ENCODE data around the gene TNMD. TPM values are rescaled to one million over a fixed set of nuclear protein-coding genes. Genes with fewer than 3 reads are reported as not detected.

TNMD gene
- total RNA-seq, 1 experiment from 2014 or later: not detected

DNA sequence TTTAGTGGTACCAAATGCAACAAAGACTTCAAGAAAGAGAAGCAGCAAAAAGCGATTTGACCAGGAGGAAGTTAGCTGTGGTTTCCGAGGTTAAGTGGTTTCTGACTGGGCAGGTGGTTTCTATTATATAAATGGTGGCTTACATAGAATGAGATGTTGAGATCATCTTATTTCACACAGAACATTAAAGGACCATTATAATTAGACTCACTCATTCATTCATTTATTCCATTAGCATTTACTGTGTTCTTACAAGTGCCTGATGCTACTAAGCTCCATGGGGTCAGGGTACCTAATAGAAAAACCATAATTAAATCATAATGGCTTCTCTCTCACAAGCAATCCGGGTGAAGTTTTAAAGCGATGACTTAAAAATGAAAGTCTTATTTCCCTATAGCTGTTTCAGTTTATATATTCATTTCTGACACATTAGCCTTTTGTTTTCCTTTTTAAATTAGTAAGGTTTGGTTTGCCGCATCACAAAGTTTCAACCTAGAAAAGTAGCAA is 41.3 kb downstream of the TNMD start:
- Histone ChIP-seq H3K9me3 (ENCODE audit: control insufficient read depth, insufficient read depth, low read depth, low read length) (no peaks in the 10 kb centered on the region), H3K4me3 (ENCODE audit: low read depth in 2 of 2, low read length in 2 of 2) (no peak overlapping the region), H3K27me3 (ENCODE audit: control insufficient read depth, insufficient read depth, low read length) (no peaks in the 10 kb centered on the region), H3K27ac (ENCODE audit: low read length) (no peak overlapping the region), H3K4me1 (ENCODE audit: control insufficient read depth, insufficient read depth, low read length) (no peaks in the 10 kb centered on the region), H3K36me3 (ENCODE audit: control insufficient read depth, insufficient read depth, low read length) (no peaks in the 10 kb centered on the region)
- DNase-seq (ENCODE audit: low read depth, low spot score) (no peak), ATAC-seq (no peak)
- intact Hi-C loops (cut with micrococcal nuclease; ENCODE audit: unreplicated experiment): no loop called here
- no TSS peak for BruUV-seq (replicated peaks)
- in situ Hi-C loops (cut with HindIII; ENCODE audit: low pct_unique_long_range_greater_than_20kb, low sequenced_read_pairs): no loop called here
- no peak for TF ChIP-seq POLR2AphosphoS5 (IDR thresholded peaks at IDR 0.05; ENCODE audit: low read depth, low read length)
- TF ChIP-seq SIN3A (IDR thresholded peaks at IDR 0.05; ENCODE audit: borderline replicate concordance, insufficient read depth, low read depth, low read length): no peak
- TF ChIP-seq TCF7L2 (IDR thresholded peaks at IDR 0.05; ENCODE audit: low read depth, low read length): no peak
- TF ChIP-seq, protein P1, sequence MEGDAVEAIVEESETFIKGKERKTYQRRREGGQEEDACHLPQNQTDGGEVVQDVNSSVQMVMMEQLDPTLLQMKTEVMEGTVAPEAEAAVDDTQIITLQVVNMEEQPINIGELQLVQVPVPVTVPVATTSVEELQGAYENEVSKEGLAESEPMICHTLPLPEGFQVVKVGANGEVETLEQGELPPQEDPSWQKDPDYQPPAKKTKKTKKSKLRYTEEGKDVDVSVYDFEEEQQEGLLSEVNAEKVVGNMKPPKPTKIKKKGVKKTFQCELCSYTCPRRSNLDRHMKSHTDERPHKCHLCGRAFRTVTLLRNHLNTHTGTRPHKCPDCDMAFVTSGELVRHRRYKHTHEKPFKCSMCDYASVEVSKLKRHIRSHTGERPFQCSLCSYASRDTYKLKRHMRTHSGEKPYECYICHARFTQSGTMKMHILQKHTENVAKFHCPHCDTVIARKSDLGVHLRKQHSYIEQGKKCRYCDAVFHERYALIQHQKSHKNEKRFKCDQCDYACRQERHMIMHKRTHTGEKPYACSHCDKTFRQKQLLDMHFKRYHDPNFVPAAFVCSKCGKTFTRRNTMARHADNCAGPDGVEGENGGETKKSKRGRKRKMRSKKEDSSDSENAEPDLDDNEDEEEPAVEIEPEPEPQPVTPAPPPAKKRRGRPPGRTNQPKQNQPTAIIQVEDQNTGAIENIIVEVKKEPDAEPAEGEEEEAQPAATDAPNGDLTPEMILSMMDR (IDR thresholded peaks at IDR 0.05): no peak
- TF ChIP-seq, protein P2, sequence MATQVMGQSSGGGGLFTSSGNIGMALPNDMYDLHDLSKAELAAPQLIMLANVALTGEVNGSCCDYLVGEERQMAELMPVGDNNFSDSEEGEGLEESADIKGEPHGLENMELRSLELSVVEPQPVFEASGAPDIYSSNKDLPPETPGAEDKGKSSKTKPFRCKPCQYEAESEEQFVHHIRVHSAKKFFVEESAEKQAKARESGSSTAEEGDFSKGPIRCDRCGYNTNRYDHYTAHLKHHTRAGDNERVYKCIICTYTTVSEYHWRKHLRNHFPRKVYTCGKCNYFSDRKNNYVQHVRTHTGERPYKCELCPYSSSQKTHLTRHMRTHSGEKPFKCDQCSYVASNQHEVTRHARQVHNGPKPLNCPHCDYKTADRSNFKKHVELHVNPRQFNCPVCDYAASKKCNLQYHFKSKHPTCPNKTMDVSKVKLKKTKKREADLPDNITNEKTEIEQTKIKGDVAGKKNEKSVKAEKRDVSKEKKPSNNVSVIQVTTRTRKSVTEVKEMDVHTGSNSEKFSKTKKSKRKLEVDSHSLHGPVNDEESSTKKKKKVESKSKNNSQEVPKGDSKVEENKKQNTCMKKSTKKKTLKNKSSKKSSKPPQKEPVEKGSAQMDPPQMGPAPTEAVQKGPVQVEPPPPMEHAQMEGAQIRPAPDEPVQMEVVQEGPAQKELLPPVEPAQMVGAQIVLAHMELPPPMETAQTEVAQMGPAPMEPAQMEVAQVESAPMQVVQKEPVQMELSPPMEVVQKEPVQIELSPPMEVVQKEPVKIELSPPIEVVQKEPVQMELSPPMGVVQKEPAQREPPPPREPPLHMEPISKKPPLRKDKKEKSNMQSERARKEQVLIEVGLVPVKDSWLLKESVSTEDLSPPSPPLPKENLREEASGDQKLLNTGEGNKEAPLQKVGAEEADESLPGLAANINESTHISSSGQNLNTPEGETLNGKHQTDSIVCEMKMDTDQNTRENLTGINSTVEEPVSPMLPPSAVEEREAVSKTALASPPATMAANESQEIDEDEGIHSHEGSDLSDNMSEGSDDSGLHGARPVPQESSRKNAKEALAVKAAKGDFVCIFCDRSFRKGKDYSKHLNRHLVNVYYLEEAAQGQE (IDR thresholded peaks at IDR 0.05; ENCODE audit: insufficient read depth in 1 of 2, low read depth in 2 of 2, low read length in 1 of 2): no peak
- POLR2A ChIA-PET: no interaction called here
- CTCF ChIA-PET: no interaction called here

DNA sequence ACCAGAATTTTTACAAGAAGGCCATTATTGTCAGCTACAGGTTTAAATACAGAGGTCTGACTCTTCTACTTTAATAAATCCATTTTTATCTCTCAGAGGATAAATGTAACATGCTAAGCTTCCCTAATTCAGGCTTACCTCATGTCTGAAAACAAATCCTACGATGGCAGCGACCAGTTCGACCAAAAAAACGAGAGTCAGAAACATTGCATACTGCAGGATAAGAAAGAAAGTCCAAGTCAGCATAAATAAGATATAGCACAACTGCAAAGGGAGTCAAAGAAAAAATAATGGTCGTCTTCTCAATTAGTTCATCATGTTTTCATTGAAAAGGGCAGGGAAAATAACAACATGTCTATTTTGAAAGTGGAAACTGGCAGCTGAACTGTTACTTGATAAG is 50.3 kb downstream of the TNMD start:
- POLR2A ChIA-PET: no interaction called here
- BruUV-seq (replicated peaks): no TSS peak
- no peak overlapping the region for H3K4me3 ChIP-seq (ENCODE audit: low read depth in 2 of 2, low read length in 2 of 2)
- H3K36me3 ChIP-seq (ENCODE audit: control insufficient read depth, insufficient read depth, low read length): no peaks in the 10 kb centered on the region
- no peaks in the 10 kb centered on the region for H3K9me3 ChIP-seq (ENCODE audit: control insufficient read depth, insufficient read depth, low read depth, low read length)
- ATAC-seq: no peak
- no peaks in the 10 kb centered on the region for H3K27me3 ChIP-seq (ENCODE audit: control insufficient read depth, insufficient read depth, low read length)
- DNase-seq (ENCODE audit: low read depth, low spot score): no peak
- no peak overlapping the region for H3K27ac ChIP-seq (ENCODE audit: low read length)
- CTCF ChIA-PET: interaction anchor here (0.7 kb wide), 1 partner anchor 39 kb away, joined by 3 read pairs; no protein-coding TSS in a partner anchor
- peaks cover 4% of the 10 kb centered on the region; the same call in 1 of the 2 replicates for H3K4me1 ChIP-seq (ENCODE audit: control insufficient read depth, insufficient read depth, low read length)
- in situ Hi-C loops (cut with HindIII; ENCODE audit: low pct_unique_long_range_greater_than_20kb, low sequenced_read_pairs) (no loop called here), intact Hi-C loops (cut with micrococcal nuclease; ENCODE audit: unreplicated experiment) (no loop called here)
- TF ChIP-seq, protein P1 (IDR thresholded peaks at IDR 0.05): no peak
- TF ChIP-seq TCF7L2 (IDR thresholded peaks at IDR 0.05; ENCODE audit: low read depth, low read length) (no peak), POLR2AphosphoS5 (IDR thresholded peaks at IDR 0.05; ENCODE audit: low read depth, low read length) (no peak), SIN3A (IDR thresholded peaks at IDR 0.05; ENCODE audit: borderline replicate concordance, insufficient read depth, low read depth, low read length) (no peak)
- TF ChIP-seq, protein P2 (IDR thresholded peaks at IDR 0.05; ENCODE audit: insufficient read depth in 1 of 2, low read depth in 2 of 2, low read length in 1 of 2): no peak
